Skeletal muscle tissue (tissue), 4 donors: Measurements from ENCODE around the gene EIF5AL1. TPM values are rescaled to one million over a fixed set of nuclear protein-coding genes. Genes with fewer than 3 reads are reported as not detected.

Experiments used
- H3K27ac ChIP-seq: one replicate; pipeline ENCODE4 v1.7.0; 2013; ENCODE audit warnings: mild to moderate bottlenecking, low read depth, low read length, inconsistent platforms
- H3K27me3 ChIP-seq, 3 donors: one replicate each; pipeline ENCODE4 v1.7.0; 2013; ENCODE audit warnings: low read length in 3 of 3; ENCODE audit not compliant: control insufficient read depth in 3 of 3, insufficient read depth in 3 of 3
- H3K36me3 ChIP-seq, 3 donors: one replicate each; pipeline ENCODE4 v1.7.0; 2013; ENCODE audit warnings: low read length in 3 of 3; ENCODE audit not compliant: control insufficient read depth in 3 of 3, insufficient read depth in 3 of 3
- H3K4me1 ChIP-seq, 3 donors: one replicate each; pipeline ENCODE4 v1.7.0; 2013; ENCODE audit warnings: low read length in 3 of 3, mild to moderate bottlenecking in 3 of 3; ENCODE audit not compliant: control insufficient read depth in 3 of 3, insufficient read depth in 3 of 3
- H3K4me3 ChIP-seq, 3 donors: one replicate each; pipeline ENCODE4 v1.7.0; 2013; ENCODE audit warnings: low read length in 3 of 3
- H3K9ac ChIP-seq, 3 donors: one replicate each; pipeline ENCODE4 v1.7.0; 2013; ENCODE audit warnings: low read length in 3 of 3, mild to moderate bottlenecking in 3 of 3, moderate library complexity in 2 of 3, low read depth in 1 of 3
- H3K9me3 ChIP-seq, 3 donors: one replicate each; pipeline ENCODE4 v1.7.0; 2013; ENCODE audit warnings: low read length in 3 of 3; ENCODE audit not compliant: control insufficient read depth in 3 of 3
- total RNA-seq: library from RNA; depleted of rRNA; stranded (reverse); fragments of >200 nt; gene quantifications from one replicate; pipeline ENCODE4 v1.2.3, GENCODE V29; 2014
- donor health status: Osteomylitis.

Gene EIF5AL1
- total RNA-seq, 1 donor from 2014 or later: under 0.01 TPM

DNA sequence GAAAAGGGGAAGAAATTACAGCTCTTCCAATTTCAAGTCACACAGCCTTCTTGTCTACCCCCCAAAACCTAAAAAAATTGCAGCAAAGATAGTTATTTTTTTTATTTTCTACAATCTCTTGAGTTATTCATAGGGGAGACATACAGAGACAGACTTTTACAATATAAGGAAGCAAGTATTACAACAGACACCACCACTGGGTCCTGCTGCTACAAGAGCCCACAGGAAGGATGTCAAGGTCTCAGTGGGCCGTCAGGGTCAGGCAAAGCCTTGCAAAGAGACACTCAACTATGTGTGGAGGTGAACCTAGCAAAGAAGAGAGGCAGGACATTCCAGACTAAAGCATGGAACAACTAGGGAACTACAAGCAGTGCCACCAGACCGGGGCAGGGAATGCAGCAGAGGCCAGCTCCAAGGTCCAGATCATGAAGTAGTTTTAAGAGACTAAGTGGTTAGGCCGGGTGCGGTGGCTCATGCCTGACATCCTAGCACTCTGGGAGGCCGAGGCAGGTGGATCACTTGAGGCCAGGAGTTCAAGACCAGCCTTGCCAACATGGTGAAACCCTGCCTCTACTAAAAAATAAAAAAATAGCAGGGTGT, 38.7 kb upstream of the EIF5AL1 start:
- Histone ChIP-seq H3K36me3 (no peaks in the 10 kb centered on the region), H3K27ac (no peak overlapping the region), H3K4me1 (peaks cover 4 to 6% (median 4%) of the 10 kb centered on the region in 3 donors), H3K9ac (no peak overlapping the region), H3K9me3 (no peaks in the 10 kb centered on the region), H3K27me3 (no peaks in the 10 kb centered on the region), H3K4me3 (no peak overlapping the region)

DNA sequence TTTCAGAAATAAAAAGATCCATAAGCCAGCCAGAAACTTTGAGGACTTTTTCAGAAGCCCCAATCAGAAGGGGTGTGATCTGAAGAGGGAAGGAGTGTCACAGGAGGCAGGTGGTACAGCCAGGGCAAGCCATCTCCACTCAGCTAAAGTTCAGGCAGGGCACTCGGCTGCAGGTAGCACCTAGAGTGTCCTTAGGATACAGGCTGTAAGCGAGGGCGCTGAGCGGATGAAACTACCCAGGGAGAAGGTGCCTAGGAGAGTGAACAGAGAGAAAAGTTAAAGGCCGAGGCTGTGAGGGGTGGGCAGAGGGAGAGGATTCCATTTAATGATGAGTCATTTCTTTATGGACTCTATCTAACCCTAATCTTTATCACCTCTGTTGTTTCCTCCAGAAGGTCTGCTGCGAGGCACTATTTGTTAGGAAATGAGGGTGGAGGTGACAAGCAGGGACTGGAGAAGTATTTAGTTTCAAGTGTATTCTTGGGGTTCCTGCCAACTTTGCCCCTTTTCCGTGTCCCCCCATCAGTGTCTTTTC, 37.1 kb upstream of the EIF5AL1 start:
- Histone ChIP-seq H3K9ac (no peak overlapping the region), H3K27me3 (no peaks in the 10 kb centered on the region), H3K9me3 (no peaks in the 10 kb centered on the region), H3K27ac (no peak overlapping the region), H3K36me3 (no peaks in the 10 kb centered on the region), H3K4me3 (no peak overlapping the region), H3K4me1 (no peaks in the 10 kb centered on the region)

DNA sequence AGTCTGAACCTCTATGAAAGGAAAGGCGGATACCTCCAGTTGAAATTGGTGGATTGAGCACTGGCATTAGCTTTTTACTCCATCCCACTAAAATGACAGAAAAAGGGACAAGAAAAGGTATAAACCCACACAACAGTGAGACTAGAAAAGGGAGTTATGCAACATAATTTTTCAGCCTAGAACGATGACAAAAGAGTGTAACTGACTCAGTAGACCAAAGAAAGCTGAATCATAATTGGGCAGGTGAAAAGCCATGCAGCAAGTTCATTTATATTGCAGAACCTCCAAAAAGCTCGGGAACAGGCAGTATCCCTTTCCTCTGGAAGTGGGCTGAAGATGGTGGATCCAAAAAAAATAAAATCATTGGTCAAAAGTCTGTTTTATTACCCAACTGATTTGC, 36.5 kb upstream of the EIF5AL1 start:
- Histone ChIP-seq H3K36me3 (no peaks in the 10 kb centered on the region), H3K9me3 (no peaks in the 10 kb centered on the region), H3K4me1 (no peaks in the 10 kb centered on the region), H3K27ac (no peak overlapping the region), H3K4me3 (no peak overlapping the region), H3K27me3 (no peaks in the 10 kb centered on the region), H3K9ac (no peak overlapping the region)

DNA sequence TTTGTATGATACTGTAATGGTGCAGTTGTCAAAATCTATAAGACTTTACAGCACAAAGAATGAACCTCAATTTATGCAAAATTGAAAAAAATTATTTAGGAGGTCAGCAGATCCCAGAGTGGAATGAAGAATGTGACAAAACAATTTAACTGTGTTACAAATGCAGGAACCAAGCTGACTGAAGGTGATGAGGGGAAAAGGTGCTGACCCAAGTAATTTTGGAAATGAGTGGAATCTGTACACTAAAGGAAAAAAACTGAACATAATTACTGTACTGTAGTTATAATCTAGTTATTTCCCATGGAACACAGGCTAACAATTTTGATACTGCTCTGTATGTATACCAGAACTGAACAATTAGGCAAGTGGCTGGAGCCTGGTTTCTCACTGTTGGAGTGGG, 35.7 kb upstream of the EIF5AL1 start:
- no peak overlapping the region for H3K4me3 ChIP-seq
- H3K27ac ChIP-seq: no peak overlapping the region
- no peak overlapping the region for H3K9ac ChIP-seq
- no peaks in the 10 kb centered on the region for H3K36me3 ChIP-seq
- H3K9me3 ChIP-seq: no peaks in the 10 kb centered on the region
- no peaks in the 10 kb centered on the region for H3K27me3 ChIP-seq
- no peaks in the 10 kb centered on the region for H3K4me1 ChIP-seq

DNA sequence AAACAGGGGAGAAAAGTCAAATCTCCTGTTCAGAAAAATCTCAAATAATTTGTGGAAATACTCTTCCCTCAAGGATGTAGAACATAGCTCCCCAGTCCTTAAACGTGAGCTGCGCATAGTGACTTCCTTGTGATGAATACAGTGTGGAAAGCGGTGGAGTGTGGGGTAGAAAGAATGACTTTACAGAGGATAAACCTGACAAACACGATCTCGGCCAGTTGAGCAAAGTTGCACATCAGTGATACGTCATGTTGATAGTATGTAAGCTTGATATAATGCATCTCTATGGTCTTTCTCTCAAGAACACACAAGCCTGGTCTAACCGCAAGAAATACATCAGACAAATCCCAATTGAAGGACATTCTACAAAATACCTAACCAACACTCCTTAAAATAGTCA, 34.9 kb upstream of the EIF5AL1 start:
- Histone ChIP-seq H3K27me3 (no peaks in the 10 kb centered on the region), H3K4me1 (no peaks in the 10 kb centered on the region), H3K36me3 (no peaks in the 10 kb centered on the region), H3K9ac (no peak overlapping the region), H3K4me3 (no peak overlapping the region), H3K9me3 (no peaks in the 10 kb centered on the region), H3K27ac (no peak overlapping the region)

DNA sequence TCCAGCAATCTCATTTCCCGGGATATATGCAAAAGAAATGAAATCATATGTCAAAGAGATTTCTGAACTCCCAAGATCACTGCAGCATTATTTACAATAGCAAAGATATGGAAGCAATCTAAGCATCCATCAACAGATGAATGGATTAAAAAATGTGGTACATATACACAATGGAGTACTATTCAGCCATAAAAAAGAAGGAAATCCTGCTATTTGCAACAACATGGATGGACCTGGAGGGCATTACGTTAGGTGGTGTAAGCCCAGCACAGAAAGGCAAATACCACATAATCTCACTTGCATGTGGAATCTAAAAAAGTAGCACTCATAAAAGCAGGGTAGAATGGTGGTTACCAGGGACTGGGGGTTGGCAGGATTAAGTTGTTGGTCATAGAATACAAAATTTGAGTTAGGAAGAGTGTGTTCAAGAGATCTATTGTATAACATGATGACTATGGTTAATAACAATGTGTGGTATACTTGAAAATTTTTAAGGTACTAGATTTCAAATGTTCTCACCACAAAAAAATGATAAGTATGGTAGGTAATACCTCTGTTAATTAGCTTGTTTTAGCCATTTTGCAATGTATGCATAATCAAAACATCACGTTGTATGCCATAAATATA, 32.9 kb upstream of the EIF5AL1 start:
- H3K27me3 ChIP-seq: no peaks in the 10 kb centered on the region
- H3K9ac ChIP-seq: no peak overlapping the region
- no peaks in the 10 kb centered on the region for H3K9me3 ChIP-seq
- no peak overlapping the region for H3K4me3 ChIP-seq
- no peaks in the 10 kb centered on the region for H3K36me3 ChIP-seq
- H3K4me1 ChIP-seq: peaks cover 0 to 2% (median 2%) of the 10 kb centered on the region in 3 donors
- no peak overlapping the region for H3K27ac ChIP-seq

DNA sequence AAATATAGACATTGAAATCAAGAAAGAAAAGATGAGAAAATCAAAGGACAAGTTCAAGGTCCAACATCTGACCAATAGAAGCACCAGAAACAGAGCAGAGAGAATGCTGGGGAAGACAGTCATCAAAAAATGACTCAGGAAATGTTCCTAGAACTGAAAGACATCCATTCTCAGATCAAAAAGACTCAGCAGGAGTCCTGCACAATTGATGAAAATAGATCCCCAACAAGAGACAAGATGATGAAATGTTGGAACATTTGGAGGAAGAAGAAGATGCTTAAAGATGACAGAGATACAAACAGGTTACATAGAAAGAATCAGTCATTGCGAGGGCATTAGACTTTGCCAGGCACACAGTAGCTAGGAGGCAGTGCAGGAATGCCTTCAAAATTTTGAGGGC, 30.0 kb upstream of the EIF5AL1 start:
- Histone ChIP-seq H3K36me3 (no peaks in the 10 kb centered on the region), H3K4me1 (peaks cover under 1 to 5% (median 2%) of the 10 kb centered on the region in 3 donors), H3K27ac (peak overlapping the region; percentile 60), H3K9ac (no peak overlapping the region), H3K4me3 (no peak overlapping the region), H3K27me3 (no peaks in the 10 kb centered on the region), H3K9me3 (no peaks in the 10 kb centered on the region)

DNA sequence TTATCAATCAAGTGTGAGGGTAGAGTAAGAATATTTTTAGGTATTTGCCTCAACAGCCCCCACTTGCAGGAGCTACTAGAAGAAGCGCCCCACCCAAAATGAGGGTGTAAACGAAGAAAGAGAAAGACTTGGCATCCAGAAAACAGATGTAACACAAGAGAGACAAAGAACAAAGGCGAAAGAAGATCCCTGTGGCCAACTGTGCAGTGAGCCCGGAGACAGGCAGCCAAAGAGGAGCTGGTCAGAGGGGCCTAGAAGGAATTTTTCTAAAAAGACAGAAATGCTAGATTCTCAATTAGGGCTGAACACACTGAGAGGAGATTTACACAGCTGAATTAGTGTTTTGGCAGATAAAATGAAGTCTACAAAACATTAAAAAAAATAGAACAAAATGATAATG, 29.6 kb upstream of the EIF5AL1 start:
- H3K36me3 ChIP-seq: no peaks in the 10 kb centered on the region

DNA sequence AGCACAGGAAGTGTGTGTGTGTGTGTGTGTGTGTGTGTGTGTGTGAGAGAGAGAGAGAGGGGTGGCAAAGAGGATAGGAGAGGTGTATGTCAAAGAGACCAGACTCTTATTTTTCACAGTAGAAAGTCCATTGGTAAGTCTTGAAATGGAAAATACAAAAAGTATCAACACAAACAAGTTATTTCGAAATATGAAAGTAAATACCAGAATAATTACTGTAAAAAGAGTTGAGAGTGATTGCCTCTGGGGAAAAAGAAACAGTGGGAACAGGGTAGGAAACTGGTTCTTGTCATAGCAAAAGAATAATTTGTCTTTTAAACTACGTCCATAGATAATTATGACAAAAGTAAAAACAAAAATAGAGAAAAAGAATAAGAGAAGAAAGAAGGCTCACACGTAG, 29.0 kb upstream of the EIF5AL1 start:
- Histone ChIP-seq H3K9ac (no peak overlapping the region), H3K27ac (peak overlapping the region; percentile 60), H3K27me3 (no peaks in the 10 kb centered on the region), H3K4me1 (peaks cover 8 to 10% (median 10%) of the 10 kb centered on the region in 3 donors), H3K4me3 (no peak overlapping the region), H3K9me3 (no peaks in the 10 kb centered on the region), H3K36me3 (no peaks in the 10 kb centered on the region)

More for the DNA sequence above, 29.6 kb upstream of the EIF5AL1 start:
- H3K27ac ChIP-seq: peak overlapping the region; percentile 60
- no peaks in the 10 kb centered on the region for H3K9me3 ChIP-seq
- no peaks in the 10 kb centered on the region for H3K27me3 ChIP-seq
- no peak overlapping the region for H3K9ac ChIP-seq
- H3K4me1 ChIP-seq: peaks cover 5% of the 10 kb centered on the region in 3 donors
- no peak overlapping the region for H3K4me3 ChIP-seq

DNA sequence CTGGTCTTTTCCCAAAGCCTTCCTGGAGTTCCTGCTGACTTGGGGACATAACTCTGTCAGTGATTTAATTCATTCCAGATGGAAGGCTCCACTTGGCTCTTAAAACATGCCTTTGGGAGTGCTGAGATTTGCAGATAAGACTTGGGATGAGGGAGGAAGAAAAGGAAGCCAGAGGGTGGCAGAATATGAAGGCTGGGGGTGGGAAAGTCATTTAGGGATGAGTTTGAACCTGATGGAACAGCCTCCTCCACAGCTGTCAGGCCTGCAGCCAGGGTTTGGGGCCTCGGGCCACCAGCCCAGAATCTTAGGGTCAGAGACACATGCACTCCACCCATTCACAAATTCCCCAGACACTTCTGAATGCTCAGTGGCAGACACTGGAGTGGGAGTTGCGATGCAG, 28.4 kb upstream of the EIF5AL1 start:
- H3K4me1 ChIP-seq: peaks cover 13 to 16% (median 15%) of the 10 kb centered on the region in 3 donors
- H3K9ac ChIP-seq: no peak overlapping the region
- peak overlapping the region; percentile 60 for H3K27ac ChIP-seq
- no peaks in the 10 kb centered on the region for H3K36me3 ChIP-seq
- H3K27me3 ChIP-seq: no peaks in the 10 kb centered on the region
- H3K9me3 ChIP-seq: no peaks in the 10 kb centered on the region
- H3K4me3 ChIP-seq: no peak overlapping the region
